ENCODE results near the gene NFX1.
"Not testable (repeated sequence)": the region's sequence is repeated elsewhere in the genome, so short reads cannot be mapped to it uniquely, and the experiment has no call there.

GRCh38 chr9:33401809-33402208 lies 111.5 kb downstream of the NFX1 start:
- TF ChIP-seq EZH2 (IDR thresholded peaks at IDR 0.05; ENCODE audit: low read length); CTCF (optimal IDR thresholded peaks at IDR 0.05 in 1 of 3, IDR thresholded peaks at IDR 0.05 in 1 of 3, conservative IDR thresholded peaks at IDR 0.05 in 1 of 3; ENCODE audit: extremely low read depth in 1 of 3, insufficient read depth in 2 of 3, low read length in 3 of 3): not testable (repeated sequence)

All from keratinocyte (primary cell).